WTC11 (cell line): Measurements from ENCODE around the gene MPND.

ENCODE experiments used
- ATF2 ChIP-seq: sonication (generic); formaldehyde crosslinking; IDR thresholded peaks from 2 replicates; pipeline ENCODE4 v1.8.1; 2022; ENCODE audit warnings: low read depth, missing genetic modification reagents, borderline replicate concordance
- CREB1 ChIP-seq: sonication (generic); formaldehyde crosslinking; IDR thresholded peaks from 2 replicates; pipeline ENCODE4 v1.8.0; 2023; ENCODE audit warnings: mild to moderate bottlenecking, missing genetic modification reagents
- JAZF1 ChIP-seq: fragments of 250-450 bp; sonication (Bioruptor Pico); IDR thresholded peaks from 2 replicates; pipeline ENCODE4 v1.9.0; 2021; ENCODE audit warnings: moderate library complexity, mild to moderate bottlenecking, inconsistent platforms
- MXD4 ChIP-seq: fragments of 250-450 bp; sonication (Bioruptor Pico); IDR thresholded peaks from 2 replicates; pipeline ENCODE4 v1.8.0; 2021; ENCODE audit warnings: mild to moderate bottlenecking, moderate library complexity, borderline replicate concordance
- NFYB ChIP-seq: sonication (generic); formaldehyde crosslinking; conservative IDR thresholded peaks from 2 replicates; pipeline ENCODE4 v1.8.0; 2022; ENCODE audit warnings: low read depth, missing genetic modification reagents
- SMAD4 ChIP-seq: sonication (generic); formaldehyde crosslinking; IDR thresholded peaks from 2 replicates; pipeline ENCODE4 v1.8.0; 2022; ENCODE audit warnings: mild to moderate bottlenecking, missing genetic modification reagents
- ZNF121 ChIP-seq: sonication (generic); formaldehyde crosslinking; IDR thresholded peaks from 2 replicates; pipeline ENCODE4 v1.8.0; 2023; ENCODE audit warnings: missing genetic modification reagents
- ZNF138 ChIP-seq: sonication (generic); formaldehyde crosslinking; conservative IDR thresholded peaks from 2 replicates; pipeline ENCODE4 v1.8.1; 2022; ENCODE audit warnings: mild to moderate bottlenecking, moderate library complexity, missing genetic modification reagents
- TF ChIP-seq, protein P1 (sequence below): sonication (generic); formaldehyde crosslinking; conservative IDR thresholded peaks from 2 replicates; pipeline ENCODE4 v1.8.1; 2022; ENCODE audit warnings: mild to moderate bottlenecking, missing genetic modification reagents
- TF ChIP-seq, protein P2 (sequence below): sonication (generic); formaldehyde crosslinking; IDR thresholded peaks from 2 replicates; pipeline ENCODE4 v1.8.1; 2023; ENCODE audit warnings: mild to moderate bottlenecking, missing genetic modification reagents, moderate library complexity
- TF ChIP-seq, protein P3 (sequence below): sonication (generic); formaldehyde crosslinking; IDR thresholded peaks from 2 replicates; pipeline ENCODE4 v1.8.0; 2022; ENCODE audit warnings: mild to moderate bottlenecking, missing genetic modification reagents
- TF ChIP-seq, protein P4 (sequence below): fragments of 200-600 bp; IDR thresholded peaks from 2 replicates; pipeline ENCODE4 v1.8.0; 2022; ENCODE audit warnings: antibody characterized with exemption
- TF ChIP-seq, protein P5 (sequence below): sonication (generic); formaldehyde crosslinking; IDR thresholded peaks from 2 replicates; pipeline ENCODE4 v1.8.0; 2022; ENCODE audit warnings: mild to moderate bottlenecking, missing genetic modification reagents
- TF ChIP-seq, protein P6 (sequence below): sonication (generic); formaldehyde crosslinking; IDR thresholded peaks from 2 replicates; pipeline ENCODE4 v1.8.1; 2023; ENCODE audit warnings: mild to moderate bottlenecking, missing genetic modification reagents, moderate library complexity

DNA sequence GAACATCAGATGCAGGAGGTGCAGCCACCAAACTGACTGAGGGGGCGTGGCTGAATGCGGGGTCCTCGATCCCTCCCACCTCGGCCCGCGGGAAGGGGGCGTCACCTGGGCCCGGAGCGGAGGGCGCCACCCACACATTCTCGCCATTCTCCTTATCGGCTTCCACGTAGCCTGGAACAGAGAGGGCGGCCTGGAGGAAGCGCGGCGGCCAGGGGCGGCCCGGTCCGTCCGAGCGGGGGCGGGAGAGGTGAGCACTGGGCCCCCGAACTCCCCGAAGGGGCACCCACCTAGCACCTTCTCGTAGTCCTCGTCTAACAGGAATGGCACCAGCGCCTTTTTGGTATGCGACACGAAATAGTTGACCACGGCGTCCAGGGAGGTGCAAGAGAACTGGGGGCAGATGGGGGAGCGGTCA lies 16.5 kb upstream of the MPND start:
- TF ChIP-seq, protein P1, sequence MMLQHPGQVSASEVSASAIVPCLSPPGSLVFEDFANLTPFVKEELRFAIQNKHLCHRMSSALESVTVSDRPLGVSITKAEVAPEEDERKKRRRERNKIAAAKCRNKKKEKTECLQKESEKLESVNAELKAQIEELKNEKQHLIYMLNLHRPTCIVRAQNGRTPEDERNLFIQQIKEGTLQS (CRISPR knock-in tag): no peak
- TF ChIP-seq, protein P2, sequence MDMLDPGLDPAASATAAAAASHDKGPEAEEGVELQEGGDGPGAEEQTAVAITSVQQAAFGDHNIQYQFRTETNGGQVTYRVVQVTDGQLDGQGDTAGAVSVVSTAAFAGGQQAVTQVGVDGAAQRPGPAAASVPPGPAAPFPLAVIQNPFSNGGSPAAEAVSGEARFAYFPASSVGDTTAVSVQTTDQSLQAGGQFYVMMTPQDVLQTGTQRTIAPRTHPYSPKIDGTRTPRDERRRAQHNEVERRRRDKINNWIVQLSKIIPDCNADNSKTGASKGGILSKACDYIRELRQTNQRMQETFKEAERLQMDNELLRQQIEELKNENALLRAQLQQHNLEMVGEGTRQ (CRISPR knock-in tag): no peak
- TF ChIP-seq, protein P3, sequence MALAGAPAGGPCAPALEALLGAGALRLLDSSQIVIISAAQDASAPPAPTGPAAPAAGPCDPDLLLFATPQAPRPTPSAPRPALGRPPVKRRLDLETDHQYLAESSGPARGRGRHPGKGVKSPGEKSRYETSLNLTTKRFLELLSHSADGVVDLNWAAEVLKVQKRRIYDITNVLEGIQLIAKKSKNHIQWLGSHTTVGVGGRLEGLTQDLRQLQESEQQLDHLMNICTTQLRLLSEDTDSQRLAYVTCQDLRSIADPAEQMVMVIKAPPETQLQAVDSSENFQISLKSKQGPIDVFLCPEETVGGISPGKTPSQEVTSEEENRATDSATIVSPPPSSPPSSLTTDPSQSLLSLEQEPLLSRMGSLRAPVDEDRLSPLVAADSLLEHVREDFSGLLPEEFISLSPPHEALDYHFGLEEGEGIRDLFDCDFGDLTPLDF (CRISPR knock-in tag): no peak
- TF ChIP-seq CREB1 (CRISPR knock-in tag): no peak
- TF ChIP-seq, protein P4, sequence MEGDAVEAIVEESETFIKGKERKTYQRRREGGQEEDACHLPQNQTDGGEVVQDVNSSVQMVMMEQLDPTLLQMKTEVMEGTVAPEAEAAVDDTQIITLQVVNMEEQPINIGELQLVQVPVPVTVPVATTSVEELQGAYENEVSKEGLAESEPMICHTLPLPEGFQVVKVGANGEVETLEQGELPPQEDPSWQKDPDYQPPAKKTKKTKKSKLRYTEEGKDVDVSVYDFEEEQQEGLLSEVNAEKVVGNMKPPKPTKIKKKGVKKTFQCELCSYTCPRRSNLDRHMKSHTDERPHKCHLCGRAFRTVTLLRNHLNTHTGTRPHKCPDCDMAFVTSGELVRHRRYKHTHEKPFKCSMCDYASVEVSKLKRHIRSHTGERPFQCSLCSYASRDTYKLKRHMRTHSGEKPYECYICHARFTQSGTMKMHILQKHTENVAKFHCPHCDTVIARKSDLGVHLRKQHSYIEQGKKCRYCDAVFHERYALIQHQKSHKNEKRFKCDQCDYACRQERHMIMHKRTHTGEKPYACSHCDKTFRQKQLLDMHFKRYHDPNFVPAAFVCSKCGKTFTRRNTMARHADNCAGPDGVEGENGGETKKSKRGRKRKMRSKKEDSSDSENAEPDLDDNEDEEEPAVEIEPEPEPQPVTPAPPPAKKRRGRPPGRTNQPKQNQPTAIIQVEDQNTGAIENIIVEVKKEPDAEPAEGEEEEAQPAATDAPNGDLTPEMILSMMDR: no peak
- no peak for TF ChIP-seq ZNF138
- TF ChIP-seq JAZF1 (CRISPR knock-in tag): no peak
- TF ChIP-seq, protein P5, sequence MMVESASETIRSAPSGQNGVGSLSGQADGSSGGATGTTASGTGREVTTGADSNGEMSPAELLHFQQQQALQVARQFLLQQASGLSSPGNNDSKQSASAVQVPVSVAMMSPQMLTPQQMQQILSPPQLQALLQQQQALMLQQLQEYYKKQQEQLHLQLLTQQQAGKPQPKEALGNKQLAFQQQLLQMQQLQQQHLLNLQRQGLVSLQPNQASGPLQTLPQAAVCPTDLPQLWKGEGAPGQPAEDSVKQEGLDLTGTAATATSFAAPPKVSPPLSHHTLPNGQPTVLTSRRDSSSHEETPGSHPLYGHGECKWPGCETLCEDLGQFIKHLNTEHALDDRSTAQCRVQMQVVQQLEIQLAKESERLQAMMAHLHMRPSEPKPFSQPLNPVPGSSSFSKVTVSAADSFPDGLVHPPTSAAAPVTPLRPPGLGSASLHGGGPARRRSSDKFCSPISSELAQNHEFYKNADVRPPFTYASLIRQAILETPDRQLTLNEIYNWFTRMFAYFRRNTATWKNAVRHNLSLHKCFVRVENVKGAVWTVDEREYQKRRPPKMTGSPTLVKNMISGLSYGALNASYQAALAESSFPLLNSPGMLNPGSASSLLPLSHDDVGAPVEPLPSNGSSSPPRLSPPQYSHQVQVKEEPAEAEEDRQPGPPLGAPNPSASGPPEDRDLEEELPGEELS (CRISPR knock-in tag): no peak
- no peak for TF ChIP-seq MXD4 (CRISPR knock-in tag)
- TF ChIP-seq, protein P6, sequence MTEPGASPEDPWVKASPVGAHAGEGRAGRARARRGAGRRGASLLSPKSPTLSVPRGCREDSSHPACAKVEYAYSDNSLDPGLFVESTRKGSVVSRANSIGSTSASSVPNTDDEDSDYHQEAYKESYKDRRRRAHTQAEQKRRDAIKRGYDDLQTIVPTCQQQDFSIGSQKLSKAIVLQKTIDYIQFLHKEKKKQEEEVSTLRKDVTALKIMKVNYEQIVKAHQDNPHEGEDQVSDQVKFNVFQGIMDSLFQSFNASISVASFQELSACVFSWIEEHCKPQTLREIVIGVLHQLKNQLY (CRISPR knock-in tag): no peak
- no peak for TF ChIP-seq NFYB
- no peak for TF ChIP-seq ATF2 (CRISPR knock-in tag)
- no peak for TF ChIP-seq SMAD4 (CRISPR knock-in tag)
- TF ChIP-seq ZNF121 (CRISPR knock-in tag): no peak
